ENCODE data around the gene GRID2IP. TPM values are rescaled to one million over a fixed set of nuclear protein-coding genes. Genes with fewer than 3 reads are reported as not detected.

Gene GRID2IP
- polyA plus RNA-seq, 4 donors = 0.51 to 1.5 (median 0.84) TPM

DNA sequence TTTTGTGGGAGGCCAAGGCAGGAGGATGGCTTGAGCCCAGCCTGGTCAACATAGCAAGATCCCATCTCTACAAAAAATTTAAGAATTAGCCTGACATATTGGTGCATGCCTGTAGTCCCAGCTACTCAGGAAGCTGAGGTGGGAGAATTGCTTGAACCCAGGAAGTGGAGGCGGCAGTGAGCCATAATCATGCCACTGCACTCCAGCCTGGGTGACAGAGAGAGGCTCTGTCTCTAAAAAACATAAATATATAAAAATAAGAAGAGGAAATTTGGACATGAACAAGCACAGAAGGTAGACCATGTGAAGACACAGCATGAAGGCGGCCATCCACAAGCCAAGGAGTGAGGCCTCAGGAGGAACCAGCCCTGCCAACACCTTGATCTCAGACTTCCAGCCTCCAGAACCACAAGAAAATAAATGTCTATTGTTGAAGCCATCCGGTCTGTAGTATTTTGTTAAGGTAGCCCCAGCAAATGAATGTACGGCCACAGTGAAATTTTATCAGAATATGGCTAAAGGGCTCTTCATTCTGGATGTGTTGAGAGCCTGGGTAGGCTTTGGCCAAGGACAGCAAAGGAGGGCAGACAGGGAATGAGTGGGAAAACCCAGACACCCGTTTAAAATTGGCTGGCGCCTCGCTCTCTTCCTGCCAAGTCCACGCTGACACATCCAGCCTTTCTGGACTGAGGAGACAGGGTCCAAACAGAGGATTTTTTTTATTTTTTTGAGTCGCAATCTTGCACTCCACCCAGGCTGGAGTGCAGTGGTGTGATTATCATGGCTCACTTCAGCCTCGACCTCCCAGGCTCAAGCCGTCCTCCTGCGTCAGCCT is 12.9 kb upstream of the GRID2IP start:
- DNase-seq (ENCODE audit: low read depth in 4 of 4, low spot score in 2 of 4) = no peak

DNA sequence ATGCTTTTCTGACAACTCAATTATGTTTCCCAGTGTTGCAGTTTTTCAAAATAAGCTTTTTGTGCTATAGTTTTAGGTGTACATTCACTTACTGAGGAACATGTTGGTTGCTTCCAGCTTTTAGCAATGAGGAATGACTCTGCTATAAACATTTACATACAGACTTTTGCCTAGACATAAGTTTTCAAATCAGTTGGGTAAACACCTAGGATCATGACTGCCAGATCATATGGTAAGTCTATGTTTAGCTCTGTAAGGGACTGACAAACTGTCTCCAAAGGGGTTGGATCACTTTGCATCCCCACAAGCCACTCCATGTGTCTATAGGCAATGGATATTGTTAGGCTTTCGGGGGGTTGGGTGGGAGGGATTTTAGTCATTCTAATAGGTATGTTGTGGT is 10.8 kb upstream of the GRID2IP start:
- no peak for DNase-seq (ENCODE audit: low read depth in 4 of 4, low spot score in 2 of 4)

DNA sequence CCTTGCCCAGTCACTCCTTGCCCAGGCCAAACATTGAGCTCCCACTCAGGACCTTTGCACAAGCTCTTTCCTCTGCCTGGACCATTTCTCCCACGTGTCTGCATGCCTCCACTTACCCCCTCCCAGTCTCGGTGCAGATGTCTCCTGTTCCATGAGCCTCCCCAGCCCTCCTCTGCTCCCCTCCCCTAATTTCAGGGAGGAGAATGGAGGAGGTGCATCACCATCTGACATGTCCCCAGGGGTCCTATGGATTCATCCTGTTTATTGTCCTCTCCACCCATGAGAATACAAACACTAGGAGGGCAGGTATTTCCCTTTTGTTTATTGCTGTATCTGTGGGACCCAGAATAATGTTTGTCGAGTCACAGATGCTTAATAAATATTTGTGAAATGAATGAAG is 8.6 kb upstream of the GRID2IP start:
- DNase-seq (ENCODE audit: low read depth in 4 of 4, low spot score in 2 of 4) = no peak

DNA sequence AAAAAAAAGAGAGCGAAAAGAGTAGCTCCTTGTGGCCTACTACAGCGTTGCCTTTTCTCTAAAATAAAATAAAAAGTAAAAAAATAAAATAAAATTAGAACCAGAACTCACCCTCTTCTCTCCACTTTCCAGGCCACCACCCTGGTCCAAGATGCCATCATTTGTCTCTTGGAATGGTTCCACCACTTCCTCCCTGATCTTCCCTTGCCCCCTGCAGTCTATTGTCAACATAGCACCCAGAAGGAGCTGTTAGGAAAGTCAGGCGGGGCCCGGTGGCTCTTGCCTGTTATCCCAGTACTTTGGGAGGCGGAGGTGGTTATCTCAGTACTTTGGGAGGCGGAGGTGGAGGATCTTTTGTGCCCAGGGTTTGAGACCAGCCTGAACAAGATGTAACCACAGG is 7.6 kb upstream of the GRID2IP start:
- DNase-seq (ENCODE audit: low read depth in 4 of 4, low spot score in 2 of 4) = no peak

GRCh38 chr7:6556196-6556595 is 4.9 kb upstream of the GRID2IP start:
- no peak for DNase-seq (ENCODE audit: low read depth in 4 of 4, low spot score in 2 of 4)

DNA sequence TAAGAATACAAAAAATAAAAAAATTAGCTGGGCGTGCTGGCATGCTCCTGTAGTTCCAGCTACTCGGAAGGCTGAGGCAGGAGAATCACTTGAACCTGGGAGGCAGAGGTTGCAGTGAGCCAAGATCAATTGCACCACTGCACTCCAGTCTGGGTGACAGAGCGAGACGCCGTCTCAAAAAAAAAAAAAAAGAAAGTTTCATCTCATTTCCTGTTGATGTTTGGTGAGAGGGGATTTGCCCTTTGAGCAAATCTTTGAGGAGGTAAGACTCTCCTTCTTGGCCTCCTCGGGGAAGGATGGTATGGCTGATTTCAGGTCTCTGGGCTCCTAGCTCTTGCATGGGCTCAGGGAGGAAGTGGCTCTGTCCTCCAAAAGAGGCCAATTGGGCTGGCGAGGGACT is 3.6 kb upstream of the GRID2IP start:
- DNase-seq (ENCODE audit: low read depth in 4 of 4, low spot score in 2 of 4) = no peak

DNA sequence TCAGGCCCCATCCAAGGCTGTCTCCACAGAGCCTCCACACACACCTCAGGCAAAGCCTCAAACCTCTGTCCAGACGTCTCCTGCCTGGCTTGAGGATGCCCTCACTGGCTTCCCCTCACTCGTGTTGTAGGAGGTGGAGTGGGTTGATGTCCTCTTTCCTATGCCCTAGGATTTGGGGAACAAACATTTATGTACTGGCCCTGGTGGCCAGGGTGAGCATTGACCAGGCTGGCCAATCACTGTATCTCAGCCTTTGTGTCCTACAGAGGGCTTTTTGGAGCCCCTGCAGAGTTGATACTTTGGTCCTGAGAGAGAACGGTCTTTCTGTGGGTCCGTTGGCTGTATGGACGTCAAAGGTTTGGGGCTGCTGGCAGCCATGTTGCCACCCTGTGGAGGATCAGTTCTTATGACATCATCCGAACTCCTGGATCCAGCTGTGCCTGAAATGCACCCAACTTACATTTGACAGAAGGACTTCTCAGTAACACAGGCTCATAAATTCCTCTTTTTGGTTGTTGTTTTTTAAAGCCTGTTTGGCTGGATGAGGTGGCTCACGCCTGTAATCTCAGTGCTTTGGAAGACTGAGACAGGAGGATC is 2.3 kb upstream of the GRID2IP start:
- no peak for DNase-seq (ENCODE audit: low read depth in 4 of 4, low spot score in 2 of 4)

GRCh38 chr7:6547400-6547799 is 3.9 kb downstream of the GRID2IP start:
- no peak for DNase-seq (ENCODE audit: low read depth in 4 of 4, low spot score in 2 of 4)

DNA sequence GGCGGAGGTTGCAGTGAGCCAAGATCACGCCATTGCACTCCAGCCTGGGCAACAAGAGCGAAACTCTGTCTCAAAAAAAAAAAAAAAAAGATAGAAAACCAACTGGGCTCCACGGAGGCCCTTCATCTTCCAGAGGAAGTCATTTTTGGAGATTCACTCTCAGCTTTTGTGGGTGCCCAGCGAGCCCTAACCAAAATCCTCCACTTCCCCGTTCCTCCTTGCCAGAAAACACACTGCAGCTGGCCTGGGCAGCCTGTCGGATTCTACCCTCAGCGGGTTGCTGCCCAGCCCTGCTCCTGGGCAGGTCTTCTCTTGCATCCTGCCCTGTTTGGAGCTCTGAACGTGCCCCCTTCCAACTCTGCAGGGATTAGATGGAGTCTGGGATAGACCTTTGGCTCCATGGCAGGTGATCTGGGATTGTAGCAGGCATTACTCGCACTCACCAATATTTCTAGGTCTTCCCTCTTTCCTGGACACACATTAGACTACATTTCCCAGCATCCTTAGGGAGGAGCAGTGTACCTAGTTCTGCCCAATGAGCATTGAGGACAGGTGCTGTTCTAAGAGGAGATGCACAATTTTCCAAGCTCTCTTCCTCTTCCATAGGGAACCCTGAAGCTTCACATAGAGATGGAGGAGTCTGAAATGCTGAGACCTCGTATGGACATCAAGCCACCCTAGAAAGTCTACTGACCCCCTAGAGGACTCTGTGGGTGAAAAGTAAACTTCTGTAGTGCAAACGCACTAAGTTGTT is 4.6 kb downstream of the GRID2IP start:
- no peak for DNase-seq (ENCODE audit: low read depth in 4 of 4, low spot score in 2 of 4)

- no peak for DNase-seq (ENCODE audit: low read depth in 4 of 4, low spot score in 2 of 4)
These were observed 5.7 kb downstream of the GRID2IP start for GRCh38 chr7:6545398-6546126.

- DNase-seq (ENCODE audit: low read depth in 4 of 4, low spot score in 2 of 4) = no peak
These were observed 8.9 kb downstream of the GRID2IP start for GRCh38 chr7:6542368-6542767.

GRCh38 chr7:6536262-6537260 is 14.7 kb downstream of the GRID2IP start:
- DNase-seq (ENCODE audit: low read depth in 4 of 4, low spot score in 2 of 4) = no peak

GRCh38 chr7:6533893-6534495 is 17.3 kb downstream of the GRID2IP start:
- DNase-seq (ENCODE audit: low read depth in 4 of 4, low spot score in 2 of 4) = no peak

DNA sequence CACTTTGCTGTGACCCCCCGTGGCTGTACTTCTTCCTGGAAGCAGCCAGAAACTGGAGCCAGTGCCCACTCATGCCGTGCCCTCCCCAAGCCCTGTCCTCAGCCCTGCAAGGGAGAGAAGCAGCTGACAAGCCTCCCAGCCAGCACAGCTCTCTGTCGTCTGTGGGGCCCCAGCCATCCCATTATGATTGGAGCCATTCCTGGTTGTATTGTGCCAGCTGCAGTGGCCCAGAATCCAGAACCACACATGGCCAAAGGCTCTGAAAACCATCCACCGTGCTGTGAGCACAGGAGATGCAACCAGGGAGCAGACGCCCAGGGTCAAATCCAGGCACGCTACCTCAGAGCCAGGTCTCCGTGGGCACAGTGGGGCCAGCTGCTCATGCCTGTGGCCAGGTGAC is 18.7 kb downstream of the GRID2IP start:
- no peak for DNase-seq (ENCODE audit: low read depth in 4 of 4, low spot score in 2 of 4)

DNA sequence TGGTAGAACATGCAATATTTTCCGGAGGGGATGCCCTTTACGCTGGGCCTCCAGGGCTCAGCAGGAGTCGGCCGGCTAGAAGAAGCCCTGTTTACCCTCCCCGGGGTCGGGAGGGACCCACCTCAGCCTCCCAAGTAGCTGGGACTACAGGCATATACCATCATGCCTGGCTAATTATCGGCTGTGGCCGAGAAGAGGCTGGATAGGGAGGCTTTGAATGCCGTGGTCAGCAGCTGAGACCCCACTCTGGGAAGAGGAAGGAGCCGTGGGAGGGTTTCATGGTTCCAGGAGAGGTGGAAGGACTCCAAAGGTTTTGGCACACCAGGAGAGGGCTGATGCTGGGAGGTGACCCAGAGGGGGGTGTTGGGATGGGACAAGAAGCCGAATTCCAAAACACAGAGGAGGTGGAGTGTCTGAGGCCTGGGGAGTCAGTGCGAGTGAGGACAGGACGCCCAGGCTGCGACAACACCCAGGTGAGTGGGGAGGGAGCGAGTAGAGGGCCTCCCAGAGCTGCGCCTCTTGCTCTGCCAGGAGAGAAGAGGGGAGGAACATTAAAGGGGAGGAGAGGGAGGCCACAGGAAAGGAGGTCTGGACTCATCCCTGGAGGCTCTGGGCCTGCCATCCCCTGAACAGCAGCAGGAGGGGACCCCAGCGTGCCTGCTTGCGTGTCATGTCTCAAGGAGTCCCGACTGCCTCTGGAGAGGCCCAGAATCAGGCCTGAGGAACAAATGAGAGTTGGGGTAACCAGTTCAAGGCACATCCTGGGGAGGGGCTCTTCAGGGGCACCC is 19.6 kb downstream of the GRID2IP start:
- DNase-seq (ENCODE audit: low read depth in 4 of 4, low spot score in 2 of 4) = no peak

- DNase-seq (ENCODE audit: low read depth in 4 of 4, low spot score in 2 of 4) = no peak
These were observed 20.4 kb downstream of the GRID2IP start for GRCh38 chr7:6530626-6531491.

DNA sequence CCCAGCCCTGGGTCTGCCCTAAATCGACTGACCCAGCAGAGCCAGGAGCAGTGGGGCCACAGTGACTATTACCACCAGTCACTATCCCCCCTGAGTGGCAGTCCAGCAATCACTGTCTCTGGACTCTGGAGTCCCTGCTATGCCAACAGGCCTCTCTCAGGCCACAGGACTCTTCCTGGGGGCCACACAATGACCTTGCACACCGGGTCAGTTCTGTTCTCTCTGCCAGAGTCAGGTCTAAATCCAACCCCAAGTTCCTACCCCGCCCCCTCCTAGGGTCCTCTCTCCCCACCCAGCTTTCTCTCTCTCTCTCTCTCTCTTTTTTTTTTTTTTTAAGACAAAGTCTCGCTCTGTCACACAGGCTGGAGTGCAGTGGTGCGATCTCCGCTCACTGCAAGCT is 21.6 kb downstream of the GRID2IP start:
- DNase-seq (ENCODE audit: low read depth in 4 of 4, low spot score in 2 of 4) = no peak
